Osteocyte (in vitro differentiated cells): ENCODE results near the gene SLCO2A1. TPM values are rescaled to one million over a fixed set of nuclear protein-coding genes. Genes with fewer than 3 reads are reported as not detected.

ENCODE experiments used
- DNase-seq: peaks from one replicate; pipeline ENCODE4 v3.0.0; 2021; ENCODE audit warnings: mixed read lengths; ENCODE audit not compliant: unreplicated experiment; ENCODE audit errors: extremely low spot score
- H3K27ac Mint-ChIP-seq: one replicate; pipeline ENCODE4 v1.8.0; 2021; ENCODE audit warnings: mild to moderate bottlenecking, mixed read lengths; ENCODE audit not compliant: unreplicated experiment
- H3K27me3 Mint-ChIP-seq: one replicate; pipeline ENCODE4 v1.8.0; 2021; ENCODE audit warnings: mixed read lengths; ENCODE audit not compliant: unreplicated experiment
- H3K36me3 Mint-ChIP-seq: one replicate; pipeline ENCODE4 v1.8.0; 2021; ENCODE audit warnings: mixed read lengths; ENCODE audit not compliant: unreplicated experiment
- H3K4me1 Mint-ChIP-seq: one replicate; pipeline ENCODE4 v1.8.0; 2021; ENCODE audit warnings: mixed read lengths; ENCODE audit not compliant: unreplicated experiment
- H3K4me3 Mint-ChIP-seq: one replicate; pipeline ENCODE4 v1.8.0; 2021; ENCODE audit warnings: mild to moderate bottlenecking, moderate library complexity, mixed read lengths; ENCODE audit not compliant: unreplicated experiment
- H3K9me3 Mint-ChIP-seq: one replicate; pipeline ENCODE4 v1.8.0; 2021; ENCODE audit warnings: mixed read lengths; ENCODE audit not compliant: unreplicated experiment
- CTCF ChIP-seq: fragments of 200-600 bp; sonication (generic); IDR thresholded peaks from 2 replicates; pipeline ENCODE4 v1.5.0; 2021; ENCODE audit warnings: antibody characterized with exemption, mild to moderate bottlenecking, moderate library complexity
- total RNA-seq: library from RNA; stranded (reverse); gene quantifications from 2 replicates; pipeline ENCODE4 v1.2.1, GENCODE V29; 2021

The SLCO2A1 gene
- total RNA-seq, 1 donor from 2014 or later: 9.8 TPM

- no peaks in the 10 kb centered on the region for H3K36me3 Mint-ChIP-seq
- H3K4me3 Mint-ChIP-seq: peak overlapping the region; percentile 83
- no peak for TF ChIP-seq CTCF
- no peaks in the 10 kb centered on the region for H3K27me3 Mint-ChIP-seq
- H3K4me1 Mint-ChIP-seq: peaks cover 10% of the 10 kb centered on the region
- no peaks in the 10 kb centered on the region for H3K9me3 Mint-ChIP-seq
- H3K27ac Mint-ChIP-seq: no peak overlapping the region
- DNase-seq: no peak
Observed at GRCh38 chr3:134028486-134029255, 1.1 kb downstream of the SLCO2A1 start.

GRCh38 chr3:134027631-134028030 is 2.1 kb downstream of the SLCO2A1 start:
- Mint-ChIP-seq H3K4me1 (peaks cover 10% of the 10 kb centered on the region), H3K4me3 (no peak overlapping the region)
- TF ChIP-seq CTCF: no peak

GRCh38 chr3:134020135-134020680 is 9.5 kb downstream of the SLCO2A1 start:
- Mint-ChIP-seq H3K4me1 (peaks cover 9% of the 10 kb centered on the region), H3K27me3 (no peaks in the 10 kb centered on the region), H3K36me3 (peaks cover 4% of the 10 kb centered on the region), H3K27ac (no peak overlapping the region), H3K4me3 (no peak overlapping the region), H3K9me3 (peaks cover 4% of the 10 kb centered on the region)
- peak; percentile 80 for DNase-seq
- no peak for TF ChIP-seq CTCF

More at GRCh38 chr3:134027631-134028030, 2.1 kb downstream of the SLCO2A1 start:
- no peaks in the 10 kb centered on the region for H3K36me3 Mint-ChIP-seq
- no peaks in the 10 kb centered on the region for H3K27me3 Mint-ChIP-seq
- H3K9me3 Mint-ChIP-seq: no peaks in the 10 kb centered on the region
- DNase-seq: no peak
- H3K27ac Mint-ChIP-seq: no peak overlapping the region

- H3K27me3 Mint-ChIP-seq: no peaks in the 10 kb centered on the region
- H3K4me1 Mint-ChIP-seq: peaks cover 9% of the 10 kb centered on the region
- peak; percentile 34 for DNase-seq
- TF ChIP-seq CTCF: no peak
- H3K4me3 Mint-ChIP-seq: no peak overlapping the region
- peaks cover 4% of the 10 kb centered on the region for H3K9me3 Mint-ChIP-seq
- peaks cover 4% of the 10 kb centered on the region for H3K36me3 Mint-ChIP-seq
- H3K27ac Mint-ChIP-seq: no peak overlapping the region
Observed at GRCh38 chr3:134018850-134019249, 10.9 kb downstream of the SLCO2A1 start.

- no peaks in the 10 kb centered on the region for H3K27me3 Mint-ChIP-seq
- H3K27ac Mint-ChIP-seq: no peak overlapping the region
- peaks cover 4% of the 10 kb centered on the region for H3K36me3 Mint-ChIP-seq
- H3K4me1 Mint-ChIP-seq: peaks cover 9% of the 10 kb centered on the region
- no peak overlapping the region for H3K4me3 Mint-ChIP-seq
- no peak for TF ChIP-seq CTCF
- H3K9me3 Mint-ChIP-seq: peaks cover 4% of the 10 kb centered on the region
- peak; percentile 32 for DNase-seq
Observed at GRCh38 chr3:134018406-134018805, 11.3 kb downstream of the SLCO2A1 start.
